HepG2 (cell line): Measurements from ENCODE around the gene CXADR. TPM values are rescaled to one million over a fixed set of nuclear protein-coding genes. Genes with fewer than 3 reads are reported as not detected.

Experiments used
- ATF7 ChIP-seq, 2 experiments: fragments of 450-650 bp in 1 of 2; sonication (generic) in 1 of 2; formaldehyde crosslinking in 1 of 2; IDR thresholded peaks; 2 replicates each; pipeline versions ENCODE4 v1.4.0 to v1.6.1; 2016 to 2020; ENCODE audit warnings: antibody characterized with exemption in 1 of 2, mild to moderate bottlenecking in 1 of 2, missing genetic modification reagents in 1 of 2
- BHLHE40 ChIP-seq: IDR thresholded peaks from 2 replicates; pipeline ENCODE4 v1.6.1; 2011; ENCODE audit warnings: low read length, improper control_type of control experiment
- CEBPB ChIP-seq: IDR thresholded peaks from 2 replicates; pipeline ENCODE4 v1.6.1; 2011; ENCODE audit warnings: low read depth, low read length, improper control_type of control experiment, borderline replicate concordance
- FOXK1 ChIP-seq: sonication (generic); formaldehyde crosslinking; IDR thresholded peaks from 2 replicates; pipeline ENCODE4 v1.4.0; 2020; ENCODE audit warnings: low read depth, missing genetic modification reagents, borderline replicate concordance
- FOXM1 ChIP-seq: sonication (generic); formaldehyde crosslinking; IDR thresholded peaks from 2 replicates; pipeline ENCODE4 v1.5.0; 2020; ENCODE audit warnings: missing genetic modification reagents
- MATR3 ChIP-seq: sonication (generic); formaldehyde crosslinking; IDR thresholded peaks from 2 replicates; pipeline ENCODE4 v1.4.0; 2020; ENCODE audit warnings: missing genetic modification reagents
- MAZ ChIP-seq, 2 experiments: sonication (generic) in 1 of 2; formaldehyde crosslinking in 1 of 2; IDR thresholded peaks; 2 replicates each; pipeline versions ENCODE4 v1.5.0 to v1.6.1; 2012 to 2020; ENCODE audit warnings: low read depth in 2 of 2, mild to moderate bottlenecking in 2 of 2, borderline replicate concordance in 1 of 2, improper control_type of control experiment in 1 of 2, low read length in 1 of 2, missing genetic modification reagents in 1 of 2, moderate library complexity in 1 of 2
- MTA1 ChIP-seq: sonication (generic); formaldehyde crosslinking; IDR thresholded peaks from 2 replicates; pipeline ENCODE4 v1.4.0; 2020; ENCODE audit warnings: missing genetic modification reagents, mild to moderate bottlenecking, borderline replicate concordance
- NAIF1 ChIP-seq: sonication (generic); formaldehyde crosslinking; IDR thresholded peaks from 2 replicates; pipeline ENCODE4 v1.5.0; 2020; ENCODE audit warnings: mild to moderate bottlenecking, missing genetic modification reagents, borderline replicate concordance
- SIX4 ChIP-seq: sonication (generic); formaldehyde crosslinking; IDR thresholded peaks from 2 replicates; pipeline ENCODE4 v1.4.0; 2020; ENCODE audit warnings: missing genetic modification reagents
- SMAD1 ChIP-seq: sonication (generic); formaldehyde crosslinking; IDR thresholded peaks from 2 replicates; pipeline ENCODE4 v1.4.0; 2020; ENCODE audit warnings: missing genetic modification reagents, low read depth, mild to moderate bottlenecking, borderline replicate concordance
- ZNF839 ChIP-seq: sonication (generic); formaldehyde crosslinking; IDR thresholded peaks from 2 replicates; pipeline ENCODE4 v1.4.0; 2020; ENCODE audit warnings: missing genetic modification reagents, mild to moderate bottlenecking, borderline replicate concordance
- polyA plus RNA-seq, 8 experiments: library from polyadenylated mRNA; depleted of rRNA in 3 of 8; stranded (reverse) in 7 of 8; unstranded in 1 of 8; fragments of >200 nt; fragmentation: Illumina TruSeq in 4 of 8; extraction: Trizol in 4 of 8; gene quantifications; 2 replicates each; pipeline versions ENCODE4 v1.2.1 to v1.2.3, GENCODE V29; 2011 to 2016; ENCODE audit warnings: low read depth in 4 of 8, missing spikeins in 1 of 8, mixed read lengths in 1 of 8; ENCODE audit not compliant: insufficient read depth in 1 of 8
- total RNA-seq, 5 experiments: library from RNA; depleted of rRNA; stranded (reverse); fragments of >200 nt; fragmentation: Illumina TruSeq; extraction: Trizol; gene quantifications; 2 replicates each; pipeline ENCODE4 v1.2.3, GENCODE V29; 2016; ENCODE audit warnings: low read depth in 1 of 5
- TF ChIP-seq, protein P1 (sequence below): sonication (generic); formaldehyde crosslinking; IDR thresholded peaks from 2 replicates; pipeline ENCODE4 v1.9.0; 2021; ENCODE audit warnings: missing genetic modification reagents, borderline replicate concordance
- TF ChIP-seq, protein P2 (sequence below): sonication (generic); formaldehyde crosslinking; IDR thresholded peaks from 2 replicates; pipeline ENCODE4 v1.4.0; 2020; ENCODE audit warnings: missing genetic modification reagents, borderline replicate concordance
- TF ChIP-seq, protein P3 (sequence below): sonication (generic); formaldehyde crosslinking; conservative IDR thresholded peaks from 2 replicates; pipeline ENCODE4 v1.4.0; 2020; ENCODE audit warnings: mild to moderate bottlenecking, missing genetic modification reagents, moderate library complexity
- TF ChIP-seq, protein P4 (sequence below): IDR thresholded peaks from 2 replicates; pipeline ENCODE4 v1.6.1; 2012; ENCODE audit warnings: inconsistent platforms

Gene CXADR
- total and polyA plus RNA-seq, 2 of the 13 experiments (the other 11 are each of a cell fraction or from before 2014, with no cell fraction given), result 86.8 to 110 TPM

DNA sequence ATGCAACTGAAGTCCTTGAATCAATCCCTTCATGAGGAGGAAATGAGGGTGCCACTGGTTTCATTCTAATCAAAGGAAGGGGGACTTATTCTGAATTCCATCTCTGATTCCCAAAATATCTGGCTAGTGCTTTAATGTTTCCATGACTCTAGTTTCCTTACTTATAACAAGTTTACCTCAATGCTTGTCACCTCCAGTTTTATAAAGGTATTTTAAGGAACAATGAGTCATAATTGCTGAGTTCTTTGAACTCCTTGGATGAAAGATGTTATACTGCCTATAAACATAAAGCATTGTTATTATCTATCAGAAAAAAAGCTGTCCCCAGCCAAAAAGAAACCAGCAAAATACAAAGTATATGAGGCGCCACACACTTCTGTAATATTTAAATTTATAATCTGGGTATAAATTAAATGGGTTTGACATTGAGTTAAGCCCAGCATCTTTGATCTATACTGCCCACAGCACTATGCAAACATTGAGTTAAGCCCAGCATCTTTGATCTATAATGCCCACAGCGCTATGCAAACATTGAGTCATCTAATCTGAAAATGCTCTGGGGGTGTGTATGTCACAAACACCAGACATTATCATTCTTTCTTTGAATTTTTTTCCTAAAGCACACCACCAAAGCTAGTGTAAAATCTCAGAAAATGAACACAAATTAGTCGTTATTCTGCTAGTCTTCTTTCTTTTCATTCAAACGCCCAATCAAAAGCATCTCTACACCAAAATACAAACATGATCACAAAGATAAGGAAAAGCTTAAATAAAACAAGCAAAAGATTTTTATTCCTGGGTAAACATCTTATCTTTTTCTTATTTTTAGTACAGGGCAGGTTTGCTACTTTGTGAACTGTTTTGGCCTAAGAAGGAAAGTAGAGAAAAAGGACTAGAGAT, 11.5 kb upstream of the CXADR start (continued):
- TF ChIP-seq, protein P1, sequence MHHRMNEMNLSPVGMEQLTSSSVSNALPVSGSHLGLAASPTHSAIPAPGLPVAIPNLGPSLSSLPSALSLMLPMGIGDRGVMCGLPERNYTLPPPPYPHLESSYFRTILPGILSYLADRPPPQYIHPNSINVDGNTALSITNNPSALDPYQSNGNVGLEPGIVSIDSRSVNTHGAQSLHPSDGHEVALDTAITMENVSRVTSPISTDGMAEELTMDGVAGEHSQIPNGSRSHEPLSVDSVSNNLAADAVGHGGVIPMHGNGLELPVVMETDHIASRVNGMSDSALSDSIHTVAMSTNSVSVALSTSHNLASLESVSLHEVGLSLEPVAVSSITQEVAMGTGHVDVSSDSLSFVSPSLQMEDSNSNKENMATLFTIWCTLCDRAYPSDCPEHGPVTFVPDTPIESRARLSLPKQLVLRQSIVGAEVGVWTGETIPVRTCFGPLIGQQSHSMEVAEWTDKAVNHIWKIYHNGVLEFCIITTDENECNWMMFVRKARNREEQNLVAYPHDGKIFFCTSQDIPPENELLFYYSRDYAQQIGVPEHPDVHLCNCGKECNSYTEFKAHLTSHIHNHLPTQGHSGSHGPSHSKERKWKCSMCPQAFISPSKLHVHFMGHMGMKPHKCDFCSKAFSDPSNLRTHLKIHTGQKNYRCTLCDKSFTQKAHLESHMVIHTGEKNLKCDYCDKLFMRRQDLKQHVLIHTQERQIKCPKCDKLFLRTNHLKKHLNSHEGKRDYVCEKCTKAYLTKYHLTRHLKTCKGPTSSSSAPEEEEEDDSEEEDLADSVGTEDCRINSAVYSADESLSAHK, result no peak
- TF ChIP-seq ATF7 (IDR thresholded peaks at IDR 0.05) (peak; percentile 56; the same call in 1 of the 2 replicates), ATF7 (CRISPR knock-in tag; IDR thresholded peaks at IDR 0.05) (no peak; the same call in 1 of the 2 replicates), CEBPB (peak; percentile 75), SIX4 (peak; percentile 79), NAIF1 (CRISPR knock-in tag) (no peak), ZNF839 (CRISPR knock-in tag) (no peak), FOXM1 (CRISPR knock-in tag) (no peak), MATR3 (no peak), FOXK1 (CRISPR knock-in tag) (peak; percentile 90; the same call in 1 of the 2 replicates), MTA1 (CRISPR knock-in tag) (no peak), SMAD1 (CRISPR knock-in tag) (no peak), MAZ (IDR thresholded peaks at IDR 0.05; ENCODE audit: borderline replicate concordance, low read depth, low read length) (peak; percentile 45; the same call in 1 of the 2 replicates), MAZ (CRISPR knock-in tag; IDR thresholded peaks at IDR 0.05; ENCODE audit: low read depth) (no peak), BHLHE40 (peak; percentile 46; the same call in 1 of the 2 replicates)
- TF ChIP-seq, protein P2, sequence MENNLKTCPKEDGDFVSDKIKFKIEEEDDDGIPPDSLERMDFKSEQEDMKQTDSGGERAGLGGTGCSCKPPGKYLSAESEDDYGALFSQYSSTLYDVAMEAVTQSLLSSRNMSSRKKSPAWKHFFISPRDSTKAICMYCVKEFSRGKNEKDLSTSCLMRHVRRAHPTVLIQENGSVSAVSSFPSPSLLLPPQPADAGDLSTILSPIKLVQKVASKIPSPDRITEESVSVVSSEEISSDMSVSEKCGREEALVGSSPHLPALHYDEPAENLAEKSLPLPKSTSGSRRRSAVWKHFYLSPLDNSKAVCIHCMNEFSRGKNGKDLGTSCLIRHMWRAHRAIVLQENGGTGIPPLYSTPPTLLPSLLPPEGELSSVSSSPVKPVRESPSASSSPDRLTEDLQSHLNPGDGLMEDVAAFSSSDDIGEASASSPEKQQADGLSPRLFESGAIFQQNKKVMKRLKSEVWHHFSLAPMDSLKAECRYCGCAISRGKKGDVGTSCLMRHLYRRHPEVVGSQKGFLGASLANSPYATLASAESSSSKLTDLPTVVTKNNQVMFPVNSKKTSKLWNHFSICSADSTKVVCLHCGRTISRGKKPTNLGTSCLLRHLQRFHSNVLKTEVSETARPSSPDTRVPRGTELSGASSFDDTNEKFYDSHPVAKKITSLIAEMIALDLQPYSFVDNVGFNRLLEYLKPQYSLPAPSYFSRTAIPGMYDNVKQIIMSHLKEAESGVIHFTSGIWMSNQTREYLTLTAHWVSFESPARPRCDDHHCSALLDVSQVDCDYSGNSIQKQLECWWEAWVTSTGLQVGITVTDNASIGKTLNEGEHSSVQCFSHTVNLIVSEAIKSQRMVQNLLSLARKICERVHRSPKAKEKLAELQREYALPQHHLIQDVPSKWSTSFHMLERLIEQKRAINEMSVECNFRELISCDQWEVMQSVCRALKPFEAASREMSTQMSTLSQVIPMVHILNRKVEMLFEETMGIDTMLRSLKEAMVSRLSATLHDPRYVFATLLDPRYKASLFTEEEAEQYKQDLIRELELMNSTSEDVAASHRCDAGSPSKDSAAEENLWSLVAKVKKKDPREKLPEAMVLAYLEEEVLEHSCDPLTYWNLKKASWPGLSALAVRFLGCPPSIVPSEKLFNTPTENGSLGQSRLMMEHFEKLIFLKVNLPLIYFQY, result peak; percentile 53; the same call in 1 of the 2 replicates
- TF ChIP-seq, protein P3, sequence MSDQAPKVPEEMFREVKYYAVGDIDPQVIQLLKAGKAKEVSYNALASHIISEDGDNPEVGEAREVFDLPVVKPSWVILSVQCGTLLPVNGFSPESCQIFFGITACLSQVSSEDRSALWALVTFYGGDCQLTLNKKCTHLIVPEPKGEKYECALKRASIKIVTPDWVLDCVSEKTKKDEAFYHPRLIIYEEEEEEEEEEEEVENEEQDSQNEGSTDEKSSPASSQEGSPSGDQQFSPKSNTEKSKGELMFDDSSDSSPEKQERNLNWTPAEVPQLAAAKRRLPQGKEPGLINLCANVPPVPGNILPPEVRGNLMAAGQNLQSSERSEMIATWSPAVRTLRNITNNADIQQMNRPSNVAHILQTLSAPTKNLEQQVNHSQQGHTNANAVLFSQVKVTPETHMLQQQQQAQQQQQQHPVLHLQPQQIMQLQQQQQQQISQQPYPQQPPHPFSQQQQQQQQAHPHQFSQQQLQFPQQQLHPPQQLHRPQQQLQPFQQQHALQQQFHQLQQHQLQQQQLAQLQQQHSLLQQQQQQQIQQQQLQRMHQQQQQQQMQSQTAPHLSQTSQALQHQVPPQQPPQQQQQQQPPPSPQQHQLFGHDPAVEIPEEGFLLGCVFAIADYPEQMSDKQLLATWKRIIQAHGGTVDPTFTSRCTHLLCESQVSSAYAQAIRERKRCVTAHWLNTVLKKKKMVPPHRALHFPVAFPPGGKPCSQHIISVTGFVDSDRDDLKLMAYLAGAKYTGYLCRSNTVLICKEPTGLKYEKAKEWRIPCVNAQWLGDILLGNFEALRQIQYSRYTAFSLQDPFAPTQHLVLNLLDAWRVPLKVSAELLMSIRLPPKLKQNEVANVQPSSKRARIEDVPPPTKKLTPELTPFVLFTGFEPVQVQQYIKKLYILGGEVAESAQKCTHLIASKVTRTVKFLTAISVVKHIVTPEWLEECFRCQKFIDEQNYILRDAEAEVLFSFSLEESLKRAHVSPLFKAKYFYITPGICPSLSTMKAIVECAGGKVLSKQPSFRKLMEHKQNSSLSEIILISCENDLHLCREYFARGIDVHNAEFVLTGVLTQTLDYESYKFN (CRISPR knock-in tag), result peak; percentile 95
- TF ChIP-seq, protein P4, sequence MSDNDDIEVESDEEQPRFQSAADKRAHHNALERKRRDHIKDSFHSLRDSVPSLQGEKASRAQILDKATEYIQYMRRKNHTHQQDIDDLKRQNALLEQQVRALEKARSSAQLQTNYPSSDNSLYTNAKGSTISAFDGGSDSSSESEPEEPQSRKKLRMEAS, result 0 out of 2 replicates have a peak, but pooled peaks have one; percentile 23
